HG03139 (cell line): ENCODE data around the gene PLCL1.

Experiments
- ATAC-seq: cut with Tn5 transposase; IDR thresholded peaks from one replicate; pipeline ENCODE4 v1.9.1; 2021; ENCODE audit not compliant: unreplicated experiment

The PLCL1 gene

DNA sequence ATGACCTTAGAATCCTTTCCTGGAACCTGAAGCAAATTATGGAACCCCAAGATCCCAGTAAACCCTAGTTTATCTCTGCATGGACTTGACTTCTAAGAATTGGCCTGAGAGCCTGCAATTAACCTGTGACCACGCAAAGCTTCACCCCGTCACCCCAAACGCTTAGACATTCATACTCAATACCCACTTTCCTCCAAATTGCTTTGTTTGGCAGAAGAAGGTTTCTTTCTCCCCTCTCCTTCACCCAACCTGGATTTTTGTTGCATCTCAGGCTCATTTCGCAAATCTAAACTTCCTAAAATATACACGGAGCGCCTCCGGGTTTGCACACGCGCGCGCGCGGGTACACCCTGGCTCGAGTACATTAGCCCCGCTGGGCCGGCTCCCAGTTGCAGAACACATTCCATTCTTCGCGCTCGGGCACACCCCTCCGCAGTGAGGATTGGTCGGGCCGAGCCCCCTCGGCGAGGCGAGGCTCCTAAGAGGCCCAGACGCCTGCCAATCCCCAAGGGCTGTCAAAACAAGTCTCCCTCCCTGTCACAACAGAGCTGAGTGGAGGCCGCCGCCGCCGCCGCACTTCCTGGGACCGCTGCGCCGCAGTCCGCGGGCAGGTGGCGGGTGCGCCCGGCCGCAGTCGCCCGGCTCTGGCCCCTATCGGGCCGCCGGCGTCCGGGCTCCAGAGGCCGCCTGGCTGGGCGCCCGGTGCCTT, at the start of gene PLCL1:
Gene PLCL1, plus strand, starts transcription at position 545 of the 709 bp plus-strand sequence.
- ATAC-seq: peak; percentile 99

DNA sequence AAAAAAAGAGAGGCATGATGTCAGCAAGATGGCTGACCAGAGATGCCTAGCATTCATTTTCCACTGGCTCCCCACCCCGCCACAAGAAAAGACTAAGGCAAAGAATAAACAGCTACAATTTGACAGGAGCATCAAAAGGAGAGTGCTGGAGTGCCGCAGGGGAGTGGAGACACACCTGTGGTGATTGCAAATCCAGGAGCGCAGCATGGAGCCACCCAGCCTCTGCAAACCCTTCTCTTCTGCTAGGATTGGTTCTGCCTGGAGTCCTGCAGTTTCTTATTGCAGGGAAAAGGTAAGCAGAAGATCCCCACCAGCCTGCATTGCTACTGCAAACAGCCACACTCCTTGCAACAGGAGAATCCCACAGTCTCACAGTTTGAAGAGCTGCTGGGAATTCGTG, 45.4 kb upstream of the PLCL1 start:
- no peak for ATAC-seq

DNA sequence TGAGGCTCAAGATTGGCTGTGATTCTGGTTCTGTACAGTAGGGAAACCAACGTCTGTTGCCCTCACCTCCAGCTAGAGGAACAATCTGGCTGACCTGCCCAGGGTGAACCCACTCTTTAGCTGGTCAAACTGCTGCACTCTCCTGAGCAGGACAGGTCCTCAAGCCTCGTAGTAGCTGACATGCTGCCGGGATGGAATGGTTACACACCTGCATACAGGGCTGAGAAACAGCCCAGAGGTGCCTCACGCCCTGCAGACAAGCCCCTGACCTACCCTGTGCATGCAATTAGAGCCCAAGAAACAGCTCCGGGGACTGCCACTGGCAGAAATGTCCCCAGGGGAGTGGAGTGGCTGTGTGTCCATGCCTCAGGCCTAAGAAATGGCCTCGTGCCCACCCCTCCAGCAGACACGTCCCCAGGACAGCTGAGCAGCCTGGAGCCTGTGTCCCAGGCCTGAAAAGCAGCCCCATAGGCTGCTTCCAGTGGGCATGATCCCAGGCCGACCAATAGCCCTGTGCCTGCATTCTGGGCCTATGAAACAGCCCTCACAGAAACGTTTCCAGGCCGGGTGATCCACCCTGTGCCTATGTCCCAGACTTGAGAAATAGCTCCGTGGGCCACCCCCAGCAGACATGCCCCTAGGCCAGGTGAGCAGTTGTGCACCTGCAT, 44.6 kb upstream of the PLCL1 start:
- ATAC-seq: no peak

DNA sequence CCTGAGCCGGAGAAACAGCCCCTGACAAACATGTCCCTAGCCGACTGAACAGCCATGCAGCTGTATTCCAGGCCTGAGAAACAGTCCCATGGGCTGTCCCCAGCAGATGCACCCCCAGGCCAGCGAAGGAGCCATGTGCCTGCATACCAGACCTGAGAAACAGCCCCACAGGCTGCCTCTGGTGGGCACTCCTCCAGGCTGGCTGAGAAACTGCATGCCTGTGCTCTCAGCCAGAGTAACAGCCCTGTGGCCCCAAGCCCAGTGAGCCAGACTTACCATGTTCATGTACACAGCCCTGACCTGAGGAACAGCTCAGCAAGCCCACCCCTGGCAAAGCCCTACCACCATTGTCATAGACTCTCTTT, 44.1 kb upstream of the PLCL1 start:
- ATAC-seq: no peak

DNA sequence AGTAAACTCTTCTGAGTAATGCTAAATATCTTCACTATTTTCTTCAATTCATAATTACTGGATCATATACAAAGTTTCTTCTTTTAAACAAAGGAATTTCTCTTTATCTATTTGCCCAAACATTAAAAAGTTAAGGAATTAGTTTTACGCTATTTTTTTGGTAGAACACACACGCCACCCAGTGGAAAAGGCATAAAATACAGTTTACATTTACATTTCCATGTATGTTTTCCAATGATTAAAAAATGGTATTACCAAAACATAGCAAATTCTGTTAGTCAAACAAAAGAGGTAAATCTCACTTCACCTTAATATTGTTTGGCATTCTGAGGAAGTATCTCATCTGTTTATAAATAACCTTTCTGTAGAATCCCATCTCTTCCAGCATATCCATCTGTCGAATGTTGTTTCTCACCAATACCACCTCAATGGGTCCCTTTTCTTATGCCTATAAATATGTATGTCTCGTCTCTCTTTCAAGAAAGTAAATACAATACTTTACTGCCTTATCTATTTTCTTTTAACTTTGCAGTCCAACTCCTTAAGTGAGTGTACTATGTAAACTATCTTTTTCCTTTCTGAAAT, 26.5 kb upstream of the PLCL1 start:
- no peak for ATAC-seq

DNA sequence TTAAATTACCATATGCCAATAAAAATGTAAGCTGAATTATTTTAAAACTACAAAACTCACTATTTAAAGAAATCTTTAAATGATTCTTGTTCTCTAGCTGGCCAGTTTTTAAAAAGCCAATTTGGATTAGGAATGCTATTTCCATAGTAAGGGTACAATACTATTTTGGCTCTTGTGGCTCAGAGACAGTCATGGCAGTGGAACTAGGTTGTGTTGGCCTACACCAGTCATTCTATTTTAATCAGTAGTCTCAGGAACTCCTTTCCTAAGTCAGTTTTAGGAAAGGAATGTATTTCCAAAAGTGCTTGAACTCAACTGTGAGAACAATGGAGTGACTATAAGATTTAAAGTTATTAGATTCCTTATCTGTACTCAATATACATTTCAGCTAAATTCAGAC, 25.1 kb upstream of the PLCL1 start:
- ATAC-seq: no peak

DNA sequence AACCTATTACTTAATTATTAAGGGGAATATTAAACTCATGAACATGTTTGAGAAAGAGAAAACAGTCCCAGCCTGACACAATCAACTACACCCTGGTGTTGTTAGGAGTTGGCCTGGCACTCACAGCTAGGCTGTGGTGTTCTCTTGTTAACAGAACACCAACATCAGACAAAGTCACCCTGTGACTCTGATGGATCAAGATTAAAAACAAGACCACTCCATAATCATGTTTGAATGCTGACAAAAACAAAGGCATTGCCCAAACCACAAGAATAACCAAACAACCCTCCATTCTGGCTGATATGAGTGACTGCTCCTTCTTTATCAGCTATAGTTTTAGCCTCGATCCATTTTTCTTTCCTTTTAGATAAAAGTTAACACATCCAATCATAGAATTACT, 22.3 kb upstream of the PLCL1 start:
- ATAC-seq: no peak

DNA sequence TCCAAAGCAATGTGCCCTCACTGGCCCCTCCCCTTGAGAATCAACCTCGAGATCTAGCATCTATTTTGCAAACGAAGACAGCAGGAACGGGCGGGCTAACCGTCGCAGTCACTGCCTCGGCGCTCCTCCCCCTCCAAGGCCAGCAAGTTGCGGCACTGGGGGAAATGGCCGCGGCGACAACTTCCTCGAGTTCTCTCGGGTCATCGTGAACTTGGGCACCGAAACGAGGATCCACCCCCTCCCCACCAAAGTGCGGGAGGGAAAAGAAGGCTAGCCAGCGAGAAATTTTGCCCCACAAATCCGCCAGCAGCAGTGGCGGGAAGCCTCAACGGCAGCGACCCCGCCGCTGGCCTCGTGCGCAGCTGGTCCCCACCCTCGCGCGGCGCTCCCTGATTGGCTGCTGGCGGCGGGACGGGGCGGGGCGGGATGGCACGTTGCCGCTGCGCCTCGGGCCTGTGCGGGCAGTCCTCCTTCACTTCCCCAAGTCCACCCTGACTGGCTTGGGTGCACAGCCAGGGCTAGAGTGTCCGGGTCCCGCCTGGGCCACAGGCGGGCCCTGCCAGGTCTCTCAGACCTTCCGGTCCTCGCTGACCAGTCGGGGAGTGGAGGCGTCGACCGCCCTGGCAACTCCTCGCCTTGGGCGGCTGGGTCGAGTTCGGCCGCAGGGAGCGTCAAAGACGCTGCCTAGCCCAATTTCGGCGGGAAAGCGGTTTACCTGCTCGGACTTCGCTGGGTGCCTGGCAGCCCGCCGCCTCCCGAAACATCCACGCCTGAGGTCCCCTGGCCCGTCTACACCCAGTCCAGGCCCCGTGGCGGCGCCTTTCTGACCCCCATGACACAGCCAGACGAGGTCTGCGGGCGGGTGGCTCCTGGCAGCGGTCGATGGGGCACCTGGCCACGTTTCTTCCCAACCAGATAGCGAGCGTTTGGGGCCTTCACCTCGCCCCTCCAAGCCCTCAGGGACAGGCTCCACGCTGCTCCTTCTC, 19.1 kb upstream of the PLCL1 start, which contains the start of gene BOLL:
Gene BOLL, minus strand, starts transcription at position 364 of the 986 bp plus-strand sequence. CDS start 3,469 bp downstream, outside the sequence.
- ATAC-seq: no peak

DNA sequence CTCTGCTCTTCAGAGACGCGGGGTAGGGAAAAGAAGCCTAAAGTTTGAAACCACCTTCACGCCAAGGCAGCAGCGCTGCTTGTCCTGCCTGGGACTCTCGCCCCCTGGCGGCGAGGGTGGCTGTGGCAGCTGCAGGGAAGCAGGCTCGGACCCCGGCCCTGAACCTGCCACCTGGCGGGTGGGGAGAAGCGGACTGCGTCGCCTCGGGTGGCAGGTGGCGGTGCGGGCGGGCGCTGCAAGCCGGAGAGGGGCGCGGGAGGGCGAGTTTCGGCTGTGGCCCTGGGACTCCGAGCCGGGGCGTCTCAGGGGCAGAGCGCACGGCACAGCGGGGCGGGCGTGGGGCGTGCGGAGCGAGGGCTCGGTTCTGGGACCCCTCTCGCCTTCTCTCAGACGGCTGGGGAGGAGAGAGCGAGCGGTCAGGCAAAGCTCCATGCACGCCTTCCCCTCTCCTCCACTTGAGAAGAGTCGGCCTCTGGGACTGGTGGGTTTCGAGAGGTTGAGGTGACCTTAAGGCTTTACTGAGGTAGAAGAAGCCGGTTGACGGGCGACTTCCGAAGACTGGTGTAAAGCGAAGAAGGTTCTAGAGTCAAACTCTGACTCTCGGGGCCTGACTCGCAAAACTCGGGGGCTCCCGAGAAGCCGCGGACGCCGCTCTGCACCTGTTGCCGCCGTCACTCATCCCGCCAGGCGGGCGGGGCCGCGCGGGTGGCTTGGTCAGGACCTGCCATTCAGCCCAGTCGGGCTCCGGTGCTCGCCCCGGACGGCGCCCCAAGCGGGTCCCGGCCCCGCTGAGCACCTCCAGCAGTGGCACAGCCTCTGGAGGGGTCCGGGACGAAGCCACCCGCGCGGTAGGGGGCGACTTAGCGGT, 18.1 kb upstream of the PLCL1 start:
- peak; percentile 68 for ATAC-seq

DNA sequence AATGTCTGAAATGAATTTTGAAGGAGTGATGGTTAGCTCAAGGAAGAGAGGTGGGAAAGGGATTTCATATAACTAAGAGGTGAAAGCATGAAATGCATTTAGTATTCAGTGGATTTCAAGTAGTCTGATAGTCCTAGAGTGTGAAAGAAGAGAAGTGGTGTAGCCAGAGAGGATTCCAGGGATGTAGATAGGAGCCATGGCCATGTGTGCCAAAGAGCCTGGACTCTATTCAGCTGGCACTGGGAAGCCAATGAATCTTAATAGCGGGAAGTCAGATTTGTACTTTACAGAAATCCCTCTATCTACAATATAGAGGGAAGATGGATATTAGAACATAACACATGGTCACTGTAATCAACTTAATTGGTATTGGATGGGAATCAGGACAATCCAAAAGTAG, 10.9 kb upstream of the PLCL1 start:
- ATAC-seq: no peak

DNA sequence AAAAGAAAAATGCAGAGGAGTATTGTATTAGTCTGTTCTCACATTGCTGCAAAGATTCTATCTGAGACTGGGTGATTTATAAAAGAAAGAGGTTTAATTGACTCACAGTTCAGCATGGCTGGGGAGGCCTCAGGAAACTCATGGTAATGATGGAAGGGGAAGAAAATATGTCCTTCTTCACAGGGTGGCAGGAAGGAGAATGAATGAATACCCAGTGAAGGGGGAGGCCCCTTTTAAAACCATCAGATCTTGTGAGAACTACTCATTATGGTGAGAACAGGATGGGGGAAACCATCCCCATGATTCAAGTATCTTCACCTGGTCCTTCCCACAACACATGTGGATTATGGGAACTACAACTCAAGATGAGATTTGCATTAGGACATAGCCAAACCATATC, 9.1 kb upstream of the PLCL1 start:
- no peak for ATAC-seq

DNA sequence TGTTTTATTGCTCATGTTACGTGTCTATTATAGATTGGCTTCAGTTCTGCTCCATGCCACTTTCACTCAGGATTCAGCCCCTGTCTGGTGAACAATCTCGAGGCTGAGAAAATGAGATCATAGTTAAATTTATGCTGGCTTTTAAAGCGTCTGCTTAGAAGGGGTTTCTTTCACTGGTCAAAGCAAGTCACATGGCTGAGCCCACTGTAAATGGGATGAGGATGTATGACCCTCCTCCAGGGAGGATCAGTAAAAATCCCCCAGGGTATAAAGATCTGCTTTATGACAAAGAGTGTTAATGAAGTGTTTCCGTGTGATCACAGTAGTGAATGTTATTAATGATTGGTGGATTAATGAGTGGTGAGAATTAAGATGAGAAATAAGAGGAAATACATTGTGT, 6.2 kb upstream of the PLCL1 start:
- no peak for ATAC-seq

DNA sequence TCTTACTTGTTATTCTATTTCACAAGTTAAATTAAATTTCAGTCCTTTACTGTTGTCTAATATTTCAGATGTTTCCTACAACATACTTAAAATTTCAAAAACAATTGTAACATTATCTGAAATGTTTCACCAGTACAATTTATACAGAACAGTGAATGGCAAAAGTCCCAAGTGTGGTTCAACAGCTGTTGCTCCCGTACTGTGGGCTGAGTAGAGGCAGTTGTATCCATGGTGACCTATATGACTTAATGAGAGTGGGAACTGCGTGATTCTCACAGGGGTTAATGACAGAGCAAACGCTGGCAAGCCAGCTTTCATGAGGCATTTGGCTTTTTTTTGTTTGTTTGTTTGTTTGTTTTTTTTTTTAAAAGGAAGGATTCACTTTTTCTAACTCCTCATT, 5.3 kb upstream of the PLCL1 start:
- ATAC-seq: no peak

DNA sequence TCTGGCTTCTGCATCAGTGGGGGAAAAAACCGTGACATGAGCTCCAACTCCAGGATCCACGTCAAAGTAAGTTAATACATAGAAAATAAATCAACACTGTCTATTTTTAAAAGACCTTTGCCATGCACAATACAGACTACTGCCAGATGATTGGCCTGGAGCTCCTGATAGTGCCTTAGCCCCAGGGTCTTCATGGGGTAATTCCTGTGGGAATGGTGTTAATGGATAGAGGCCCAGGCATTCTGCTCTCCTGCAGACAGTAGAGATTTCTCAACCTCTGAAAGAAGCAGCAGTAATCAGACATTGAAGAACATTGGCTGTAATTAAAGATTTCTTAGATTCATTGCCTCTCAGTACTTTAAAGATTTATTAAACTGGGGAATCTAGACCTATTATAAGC, 4.3 kb upstream of the PLCL1 start:
- no peak for ATAC-seq

DNA sequence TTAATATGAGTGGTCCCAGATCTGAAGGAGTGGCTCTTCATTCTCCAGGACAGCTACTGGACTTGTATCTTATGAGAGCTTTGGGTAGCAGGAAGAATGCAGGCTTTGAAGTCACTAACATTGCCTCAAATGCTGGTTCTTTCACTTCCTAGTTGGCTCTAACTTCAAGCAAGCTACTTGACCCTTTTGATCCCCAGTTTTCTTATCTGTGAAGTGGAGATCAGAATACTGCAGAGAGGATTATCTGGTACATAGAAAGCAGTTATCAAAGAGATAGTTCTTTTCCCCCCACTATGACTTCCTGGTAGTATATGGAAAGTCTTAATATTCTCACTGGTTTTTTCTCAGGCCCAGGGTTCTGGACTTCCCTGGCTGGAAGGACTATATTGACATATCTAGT, 3.4 kb upstream of the PLCL1 start:
- ATAC-seq: no peak

DNA sequence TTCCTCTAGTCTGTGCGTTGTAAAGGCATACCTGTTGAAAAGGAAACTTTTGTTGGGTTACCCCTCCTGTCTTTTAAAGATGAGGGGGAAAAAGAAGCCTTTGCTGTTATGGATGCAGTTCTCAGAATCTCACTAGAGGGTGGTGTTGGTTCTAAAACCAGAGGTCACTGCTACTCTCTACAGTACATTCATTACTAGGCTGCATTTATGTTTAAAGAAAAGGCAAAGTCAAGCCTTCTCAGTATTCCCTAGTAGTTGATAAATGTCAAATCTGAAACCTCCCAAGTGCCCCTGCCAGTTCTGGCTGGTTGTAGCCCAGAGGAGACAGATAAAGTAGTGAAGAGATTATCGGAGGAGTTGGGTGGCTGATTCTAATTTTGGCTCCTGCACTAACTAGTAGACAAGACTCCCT, 1.4 kb upstream of the PLCL1 start:
- peak; percentile 34 for ATAC-seq

DNA sequence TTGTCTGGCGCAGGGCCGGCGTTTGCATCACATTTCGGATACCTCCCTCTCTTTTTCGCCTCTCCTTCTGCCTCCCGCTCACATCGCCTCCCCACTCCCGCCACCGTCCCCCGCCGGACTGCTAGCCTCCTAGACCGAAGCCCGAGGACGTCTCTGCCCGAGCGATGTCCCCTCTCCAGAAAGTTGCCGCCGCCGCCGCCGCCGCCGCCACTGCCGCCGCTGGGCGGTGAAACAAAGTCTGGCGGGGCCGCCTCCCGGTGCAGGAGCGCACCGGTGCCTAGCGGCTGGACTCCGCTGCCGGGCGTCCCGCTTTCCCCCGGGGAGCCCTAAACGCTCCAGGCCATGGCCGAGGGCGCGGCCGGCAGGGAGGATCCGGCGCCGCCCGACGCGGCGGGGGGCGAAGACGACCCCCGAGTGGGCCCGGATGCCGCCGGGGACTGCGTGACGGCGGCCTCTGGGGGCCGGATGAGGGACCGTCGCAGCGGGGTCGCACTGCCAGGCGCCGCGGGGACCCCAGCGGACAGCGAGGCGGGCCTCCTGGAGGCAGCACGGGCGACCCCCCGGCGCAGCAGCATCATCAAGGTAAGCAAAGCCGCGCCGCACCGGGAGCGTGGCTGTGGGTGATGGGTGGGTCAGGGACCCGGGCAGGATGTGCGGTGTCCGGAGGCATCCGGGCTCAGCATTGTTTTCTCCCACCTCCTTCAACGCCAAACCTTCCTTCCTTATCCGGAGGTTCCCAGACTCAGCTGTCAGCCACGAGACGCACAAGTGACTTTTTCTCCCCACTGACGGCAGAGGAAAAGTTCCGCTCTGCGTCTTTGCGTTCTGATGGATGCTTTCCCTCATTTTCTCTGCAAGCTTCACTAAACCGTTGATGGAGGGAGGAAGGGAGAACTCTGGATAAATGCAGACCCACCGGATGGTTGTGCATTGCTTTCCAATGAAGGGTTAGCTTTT, 643 bp downstream of the PLCL1 start:
- ATAC-seq: peak; percentile 18

DNA sequence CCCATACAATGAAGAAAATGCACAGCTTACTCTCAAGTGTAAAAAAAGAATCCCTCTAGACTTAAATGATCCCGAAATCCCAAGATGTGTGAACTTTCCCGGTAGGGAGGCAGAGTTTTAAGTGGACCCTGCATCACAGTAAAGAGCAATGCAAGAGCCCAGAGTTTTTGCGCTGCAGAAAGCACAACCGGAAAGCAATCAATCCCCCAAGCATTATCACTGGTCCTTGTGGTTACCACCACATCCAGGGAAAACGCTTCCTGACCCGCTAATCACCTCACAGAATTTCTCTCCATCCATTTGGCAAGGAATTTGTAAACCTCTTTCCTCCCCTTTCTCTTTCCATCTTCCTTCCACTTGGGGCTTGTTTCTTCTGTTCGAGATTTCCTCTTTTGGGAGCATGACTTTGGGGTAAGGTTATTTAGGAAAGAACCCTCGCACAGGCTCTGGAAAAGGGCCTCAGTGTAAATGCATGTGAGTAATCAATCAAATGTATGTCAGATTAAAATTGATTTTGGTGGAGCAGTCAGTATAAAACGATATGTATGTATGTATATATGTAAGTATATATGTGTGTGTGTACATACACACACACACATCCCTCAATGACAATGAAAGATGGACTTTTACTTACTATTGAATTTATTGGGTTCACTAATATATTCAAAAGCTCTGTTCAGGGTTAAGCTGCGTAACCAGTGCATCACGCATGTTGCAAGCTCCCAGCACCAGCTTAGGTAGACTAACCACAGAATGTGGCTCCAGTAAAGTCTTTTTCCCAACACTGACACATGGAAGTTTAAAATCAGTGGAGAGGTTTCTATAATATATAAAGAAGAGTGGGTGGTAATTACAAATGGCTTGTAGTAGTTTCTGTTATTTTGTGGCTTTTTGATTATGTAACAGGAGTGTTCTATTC, 1.6 kb downstream of the PLCL1 start:
- no peak for ATAC-seq
